Fibroblast of pulmonary artery (primary cell): ENCODE data around the gene TMEM207.

Source experiments
- DNase-seq: peaks from one replicate; pipeline ENCODE4 v3.0.0-alpha.2; 2010; ENCODE audit warnings: low read depth
- H3K4me3 ChIP-seq: replicated peaks from 2 replicates; pipeline ENCODE4 v1.5.1; 2011; ENCODE audit warnings: low read depth, mild to moderate bottlenecking, control low read depth, low read length, moderate library complexity
- CTCF ChIP-seq: IDR thresholded peaks from 2 replicates; pipeline ENCODE4 v1.5.1; 2011; ENCODE audit warnings: mild to moderate bottlenecking, control low read depth, low read length, inconsistent platforms; ENCODE audit errors: missing control alignments

TMEM207 gene

GRCh38 chr3:190435618-190436017 is 14.1 kb downstream of the TMEM207 start:
- no peak overlapping the region for H3K4me3 ChIP-seq
- no peak for TF ChIP-seq CTCF
- peak; percentile 11 for DNase-seq

GRCh38 chr3:190433626-190434025 is 16.1 kb downstream of the TMEM207 start:
- DNase-seq: no peak
- H3K4me3 ChIP-seq: no peak overlapping the region
- TF ChIP-seq CTCF: no peak

GRCh38 chr3:190432216-190432615 is 17.5 kb downstream of the TMEM207 start:
- no peak overlapping the region for H3K4me3 ChIP-seq
- TF ChIP-seq CTCF: no peak
- DNase-seq: peak; percentile 36

- DNase-seq: no peak
- no peak for TF ChIP-seq CTCF
- H3K4me3 ChIP-seq: no peak overlapping the region
Measured at GRCh38 chr3:190430906-190431305, 18.8 kb downstream of the TMEM207 start.

- no peak for TF ChIP-seq CTCF
- no peak overlapping the region for H3K4me3 ChIP-seq
- DNase-seq: peak; percentile 13
Measured at GRCh38 chr3:190429681-190430080, 20.0 kb downstream of the TMEM207 start.

- no peak overlapping the region for H3K4me3 ChIP-seq
- no peak for DNase-seq
- no peak for TF ChIP-seq CTCF
Measured at GRCh38 chr3:190426806-190427507, 22.7 kb downstream of the TMEM207 start.

- no peak overlapping the region for H3K4me3 ChIP-seq
- no peak for TF ChIP-seq CTCF
- no peak for DNase-seq
Measured at GRCh38 chr3:190425833-190426232, 23.9 kb downstream of the TMEM207 start.
